ENCODE results near the gene SLC2A2. TPM values are rescaled to one million over a fixed set of nuclear protein-coding genes. Genes with fewer than 3 reads are reported as not detected.

SLC2A2 gene
- total RNA-seq, 4 donors from 2014 or later: not detected

- TF ChIP-seq POLR2A (IDR thresholded peaks at IDR 0.05) (no peak), CTCF (IDR thresholded peaks at IDR 0.05) (no peak)
- intact Hi-C loops (cut with DNase I): no loop called here
- no peak for DNase-seq
- peaks cover 0 to 4% (median 0%) of the 10 kb centered on the region in 3 donors for H3K36me3 ChIP-seq
- whole genome bisulfite sequencing, 2 donors: 61 to 74% methylated on average over 2 of the region's 2 CpGs
- H3K4me1 ChIP-seq: no peaks in the 10 kb centered on the region
- no peak overlapping the region for H3K27ac ChIP-seq
- no peaks in the 10 kb centered on the region for H3K9me3 ChIP-seq
- no peak overlapping the region for H3K4me3 ChIP-seq
- no peaks in the 10 kb centered on the region for H3K27me3 ChIP-seq
Measured at GRCh38 chr3:171064461-171064860, 37.9 kb upstream of the SLC2A2 start.

GRCh38 chr3:171061749-171062148 is 35.2 kb upstream of the SLC2A2 start:
- no peak for DNase-seq
- no peaks in the 10 kb centered on the region for H3K9me3 ChIP-seq
- H3K27ac ChIP-seq: no peak overlapping the region
- H3K36me3 ChIP-seq: peaks cover 0 to 4% (median 0%) of the 10 kb centered on the region in 3 donors
- H3K4me3 ChIP-seq: no peak overlapping the region
- no peak for TF ChIP-seq CTCF (IDR thresholded peaks at IDR 0.05)
- no peak for TF ChIP-seq POLR2A (IDR thresholded peaks at IDR 0.05)
- WGBS, 2 donors: 90 to 96% methylated on average over 1 of the region's 1 CpG
- H3K27me3 ChIP-seq: no peaks in the 10 kb centered on the region
- H3K4me1 ChIP-seq: no peaks in the 10 kb centered on the region
- intact Hi-C loops (cut with DNase I): no loop called here

GRCh38 chr3:171059978-171060377 is 33.5 kb upstream of the SLC2A2 start:
- no peak for DNase-seq
- intact Hi-C loops (cut with DNase I): loop anchor here (10.0 kb wide), 1 partner anchor 505 kb away; no protein-coding TSS in a partner anchor
- Histone ChIP-seq H3K4me3 (no peak overlapping the region), H3K9me3 (no peaks in the 10 kb centered on the region), H3K27me3 (no peaks in the 10 kb centered on the region), H3K4me1 (no peaks in the 10 kb centered on the region), H3K36me3 (no peaks in the 10 kb centered on the region), H3K27ac (no peak overlapping the region)
- WGBS, 2 donors: 82 to 85% methylated on average over 3 of the region's 3 CpGs
- TF ChIP-seq CTCF (IDR thresholded peaks at IDR 0.05) (no peak), POLR2A (IDR thresholded peaks at IDR 0.05) (no peak)

- no peaks in the 10 kb centered on the region for H3K9me3 ChIP-seq
- H3K4me3 ChIP-seq: no peak overlapping the region
- no peak for DNase-seq
- TF ChIP-seq POLR2A (IDR thresholded peaks at IDR 0.05) (no peak), CTCF (IDR thresholded peaks at IDR 0.05) (no peak)
- no peak overlapping the region for H3K27ac ChIP-seq
- intact Hi-C loops (cut with DNase I): loop anchor here (10.0 kb wide), 1 partner anchor 506 kb away; no protein-coding TSS in a partner anchor
- H3K36me3 ChIP-seq: no peaks in the 10 kb centered on the region
- H3K27me3 ChIP-seq: no peaks in the 10 kb centered on the region
- no peaks in the 10 kb centered on the region for H3K4me1 ChIP-seq
Measured at GRCh38 chr3:171058873-171059603, 32.5 kb upstream of the SLC2A2 start.

GRCh38 chr3:171058058-171058457 is 31.5 kb upstream of the SLC2A2 start:
- Histone ChIP-seq H3K36me3 (no peaks in the 10 kb centered on the region), H3K27me3 (no peaks in the 10 kb centered on the region), H3K4me3 (no peak overlapping the region), H3K27ac (no peak overlapping the region), H3K4me1 (no peaks in the 10 kb centered on the region), H3K9me3 (no peaks in the 10 kb centered on the region)
- TF ChIP-seq POLR2A (IDR thresholded peaks at IDR 0.05) (no peak), CTCF (IDR thresholded peaks at IDR 0.05) (no peak)
- no peak for DNase-seq
- intact Hi-C loops (cut with DNase I): loop anchor here (10.0 kb wide), 1 partner anchor 507 kb away; no protein-coding TSS in a partner anchor
- WGBS, 2 donors: 82 to 85% methylated on average over 1 of the region's 1 CpG
